HUES64 (cell line): ENCODE results near the gene TRAPPC6A.

Experiments used
- H3K27ac ChIP-seq: 2 replicates; pipeline ENCODE4 v1.7.0; 2013; ENCODE audit warnings: low read depth, low read length, inconsistent platforms
- H3K27me3 ChIP-seq: 2 replicates; pipeline ENCODE4 v1.6.1; 2013; ENCODE audit warnings: mild to moderate bottlenecking, low read length; ENCODE audit not compliant: insufficient read depth
- H3K36me3 ChIP-seq: 2 replicates; pipeline ENCODE4 v1.6.1; 2013; ENCODE audit warnings: mild to moderate bottlenecking, low read length; ENCODE audit not compliant: insufficient read depth
- H3K4me1 ChIP-seq: 2 replicates; pipeline ENCODE4 v1.6.1; 2013; ENCODE audit warnings: mild to moderate bottlenecking, low read length, moderate library complexity; ENCODE audit not compliant: insufficient read depth
- H3K4me3 ChIP-seq: 2 replicates; pipeline ENCODE4 v1.5.1; 2013; ENCODE audit warnings: mild to moderate bottlenecking, low read length, moderate library complexity
- H3K9ac ChIP-seq: 2 replicates; pipeline ENCODE4 v1.6.1; 2013; ENCODE audit warnings: mild to moderate bottlenecking, low read depth, low read length
- H3K9me3 ChIP-seq: 2 replicates; pipeline ENCODE4 v1.6.1; 2013; ENCODE audit warnings: low read depth, low read length; ENCODE audit not compliant: insufficient read depth
- WGBS: fragments of 150-250, 120-280 bp; methylation state at CpG from one replicate; pipeline ENCODE4 v1.1.7; 2013; ENCODE audit warnings: missing lambda C conversion rate; 5-methylcytosine and 5-hydroxymethylcytosine counted together

TRAPPC6A gene

GRCh38 chr19:45161738-45162607 lies 16.1 kb downstream of the TRAPPC6A start:
- Histone ChIP-seq H3K9me3 (no peaks in the 10 kb centered on the region), H3K27me3 (no peaks in the 10 kb centered on the region), H3K36me3 (no peaks in the 10 kb centered on the region), H3K4me1 (0 out of 2 replicates have a peak, but pooled peaks cover 4% of the 10 kb centered on the region), H3K27ac (no peak overlapping the region), H3K4me3 (no peak overlapping the region), H3K9ac (no peak overlapping the region)
- 52% methylated on average over 32 of the region's 32 CpGs for WGBS

GRCh38 chr19:45160870-45161737 lies 16.9 kb downstream of the TRAPPC6A start, which contains the start of gene NKPD1:
NKPD1 (minus strand) TSS chr19:45160982; CDS start chr19:45160150, 832 bp downstream.
- no peaks in the 10 kb centered on the region for H3K4me1 ChIP-seq
- WGBS = 84% methylated on average over 29 of the region's 29 CpGs
- H3K9ac ChIP-seq = no peak within 1 kb of the TSS
- H3K9me3 ChIP-seq = no peaks in the 10 kb centered on the region
- H3K27me3 ChIP-seq = no peaks in the 10 kb centered on the region; the same call in 1 of the 2 replicates
- no peaks in the 10 kb centered on the region for H3K36me3 ChIP-seq
- no peak within 1 kb of the TSS for H3K4me3 ChIP-seq
- H3K27ac ChIP-seq = no peak within 1 kb of the TSS

- Histone ChIP-seq H3K27ac (no peak overlapping the region), H3K36me3 (no peaks in the 10 kb centered on the region), H3K27me3 (no peaks in the 10 kb centered on the region; the same call in 1 of the 2 replicates), H3K4me1 (no peaks in the 10 kb centered on the region), H3K9ac (no peak overlapping the region), H3K4me3 (no peak overlapping the region), H3K9me3 (no peaks in the 10 kb centered on the region)
- 92% methylated on average over 10 of the region's 10 CpGs for WGBS
Measured at GRCh38 chr19:45159971-45160324, 18.1 kb downstream of the TRAPPC6A start.

GRCh38 chr19:45159210-45159970 lies 18.6 kb downstream of the TRAPPC6A start:
- Histone ChIP-seq H3K27me3 (peaks cover 2% of the 10 kb centered on the region), H3K9me3 (no peaks in the 10 kb centered on the region), H3K36me3 (no peaks in the 10 kb centered on the region), H3K27ac (no peak overlapping the region), H3K4me1 (no peaks in the 10 kb centered on the region), H3K4me3 (no peak overlapping the region), H3K9ac (no peak overlapping the region)
- WGBS = 84% methylated on average over 12 of the region's 12 CpGs

- H3K27me3 ChIP-seq = peaks cover 10% of the 10 kb centered on the region
- 91% methylated on average over 27 of the region's 27 CpGs for WGBS
- H3K27ac ChIP-seq = no peak overlapping the region
Measured at GRCh38 chr19:45158503-45159209, 19.4 kb downstream of the TRAPPC6A start.

DNA sequence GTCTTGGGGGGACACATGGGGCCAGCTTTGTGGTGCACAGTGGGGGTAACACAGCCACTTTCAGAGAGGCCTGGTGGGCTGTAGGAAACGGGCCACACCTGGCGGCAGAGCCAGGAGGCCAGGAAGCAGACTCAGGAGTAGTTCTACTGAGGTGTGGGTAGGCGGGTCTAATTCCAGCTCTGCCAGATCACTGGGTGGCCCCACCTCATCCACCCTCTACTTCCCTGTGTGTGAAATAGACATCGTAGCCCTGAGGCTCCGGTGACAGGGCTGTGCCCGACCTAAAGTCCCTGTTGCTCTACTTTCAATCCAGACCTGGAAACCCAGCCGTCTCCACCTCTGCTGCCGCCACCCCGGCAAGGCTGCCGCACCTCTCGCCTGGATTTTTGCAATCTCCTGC lies 21.3 kb downstream of the TRAPPC6A start:
- Histone ChIP-seq H3K4me1 (0 out of 2 replicates have a peak, but pooled peaks cover 5% of the 10 kb centered on the region), H3K9ac (no peak overlapping the region), H3K4me3 (no peak overlapping the region), H3K27ac (no peak overlapping the region), H3K36me3 (no peaks in the 10 kb centered on the region), H3K9me3 (no peaks in the 10 kb centered on the region), H3K27me3 (peaks cover 29% of the 10 kb centered on the region)
- 91% methylated on average over 11 of the region's 11 CpGs for WGBS

More at GRCh38 chr19:45158503-45159209, 19.4 kb downstream of the TRAPPC6A start:
- Histone ChIP-seq H3K4me1 (0 out of 2 replicates have a peak, but pooled peaks cover 5% of the 10 kb centered on the region), H3K4me3 (no peak overlapping the region), H3K9me3 (no peaks in the 10 kb centered on the region), H3K36me3 (no peaks in the 10 kb centered on the region), H3K9ac (no peak overlapping the region)

DNA sequence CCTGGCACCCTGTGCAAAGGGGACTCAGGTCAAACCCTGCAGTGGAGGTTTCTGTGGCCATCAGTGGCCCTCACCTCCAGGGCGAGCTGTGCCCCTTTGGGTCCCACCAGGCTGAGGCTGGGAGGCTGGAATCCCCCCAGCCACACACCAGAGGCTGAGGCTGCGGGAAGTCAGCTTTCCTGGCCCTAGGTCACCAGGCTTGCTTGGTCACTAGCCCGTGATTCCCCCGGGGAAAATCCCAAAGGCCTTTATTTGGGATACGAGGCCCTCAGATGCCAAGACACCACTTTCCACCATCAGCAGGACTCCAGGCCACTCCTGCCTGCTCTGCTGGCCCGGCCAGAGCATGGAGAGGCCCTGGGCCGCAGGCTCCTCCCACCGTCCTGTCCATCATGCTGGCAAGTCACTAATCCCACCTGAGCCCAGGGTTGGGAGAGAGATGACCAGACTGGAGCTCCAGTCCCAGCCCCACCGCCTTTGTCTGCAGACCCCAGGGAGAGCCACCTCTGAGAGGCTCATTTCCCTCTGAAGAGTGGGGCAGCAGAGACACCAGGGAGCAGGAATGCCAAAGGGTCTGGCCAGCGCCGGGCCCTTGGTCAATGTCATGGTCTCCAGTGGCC lies 21.9 kb downstream of the TRAPPC6A start:
- WGBS = 85% methylated on average over 11 of the region's 11 CpGs
- H3K36me3 ChIP-seq = no peaks in the 10 kb centered on the region
- no peak overlapping the region for H3K27ac ChIP-seq
- H3K9ac ChIP-seq = no peak overlapping the region
- H3K4me1 ChIP-seq = 0 out of 2 replicates have a peak, but pooled peaks cover 5% of the 10 kb centered on the region
- no peaks in the 10 kb centered on the region for H3K9me3 ChIP-seq
- no peak overlapping the region for H3K4me3 ChIP-seq
- H3K27me3 ChIP-seq = peaks cover 33% of the 10 kb centered on the region

DNA sequence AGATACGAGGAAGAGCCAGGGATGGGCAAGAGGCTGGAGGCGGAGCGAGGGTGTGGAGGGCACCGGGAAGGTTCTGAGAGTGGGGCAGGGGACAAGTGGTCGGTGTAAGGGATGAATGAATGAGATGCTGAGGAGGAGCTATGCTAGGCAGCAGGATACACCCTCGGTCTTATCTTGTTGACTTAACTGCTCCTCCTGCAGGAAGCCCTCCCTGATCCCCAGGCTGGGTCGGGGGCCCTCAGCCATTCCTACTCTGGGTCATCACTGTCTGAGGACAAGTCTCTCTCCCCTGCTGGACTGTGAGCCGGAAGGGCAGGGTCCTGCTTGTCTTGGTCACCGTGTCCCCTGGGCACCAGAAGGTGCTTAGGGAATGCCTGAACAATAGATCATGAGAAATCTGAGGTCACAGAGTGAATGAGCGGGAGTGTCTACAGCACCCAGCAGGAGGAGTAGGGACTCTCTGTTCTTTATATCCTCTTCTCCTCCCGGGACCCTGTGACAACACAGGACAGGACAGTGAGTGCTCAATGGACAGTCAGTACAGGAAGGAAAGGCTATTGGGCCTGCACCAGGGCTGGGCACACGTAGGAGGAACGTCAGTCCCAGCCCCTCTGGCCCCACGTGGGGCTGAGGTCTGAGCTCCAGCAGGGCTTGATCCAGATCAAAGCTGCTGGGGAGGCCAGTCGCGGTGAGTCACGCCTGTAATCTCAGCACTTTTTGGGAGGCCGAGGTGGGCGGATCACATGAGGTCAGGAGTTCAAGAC lies 23.8 kb downstream of the TRAPPC6A start:
- no peak overlapping the region for H3K27ac ChIP-seq
- 49% methylated on average over 19 of the region's 19 CpGs for WGBS

GRCh38 chr19:45153339-45154063 lies 24.5 kb downstream of the TRAPPC6A start:
- 34% methylated on average over 69 of the region's 69 CpGs for WGBS
- H3K4me3 ChIP-seq = peak overlapping the region; percentile 45
- peaks cover 33% of the 10 kb centered on the region for H3K27me3 ChIP-seq
- no peak overlapping the region for H3K27ac ChIP-seq
- H3K9me3 ChIP-seq = no peaks in the 10 kb centered on the region
- H3K36me3 ChIP-seq = no peaks in the 10 kb centered on the region
- peak overlapping the region; percentile 16; the same call in 1 of the 2 replicates for H3K9ac ChIP-seq
- 0 out of 2 replicates have a peak, but pooled peaks cover 5% of the 10 kb centered on the region for H3K4me1 ChIP-seq

More for the DNA sequence above, 23.8 kb downstream of the TRAPPC6A start:
- H3K9ac ChIP-seq = no peak overlapping the region; the same call in 1 of the 2 replicates
- H3K9me3 ChIP-seq = no peaks in the 10 kb centered on the region
- peaks cover 33% of the 10 kb centered on the region for H3K27me3 ChIP-seq
- H3K4me1 ChIP-seq = 0 out of 2 replicates have a peak, but pooled peaks cover 5% of the 10 kb centered on the region
- H3K36me3 ChIP-seq = no peaks in the 10 kb centered on the region
- H3K4me3 ChIP-seq = peak overlapping the region; percentile 45
